Activated B cell treated with CpG ODN at 0.5 μM for 24 hours (primary cell): ENCODE measurements around the gene TEX48. TPM values are rescaled to one million over a fixed set of nuclear protein-coding genes. Genes with fewer than 3 reads are reported as not detected.
A peak's percentile ranks its signal among the peaks of the same experiment; 100 is the strongest.

Experiments used
- ATAC-seq: fragments of 200-7000 bp; cut with Tn5 transposase; one replicate; pipeline ENCODE4 v1.10.0; 2021; ENCODE audit warnings: low read depth, mild to moderate bottlenecking, moderate library complexity
- CTCF ChIA-PET: fragments of 350-600 bp; sonication (Branson Sonifier 250); formaldehyde crosslinking; loops from one replicate; lab custom pipeline; 2021; ENCODE audit warnings: antibody characterized with exemption; lab: Charles Lee
- POLR2A ChIA-PET: fragments of 350-600 bp; sonication (Branson Sonifier 250); formaldehyde crosslinking; loops from one replicate; lab custom pipeline; 2021; ENCODE audit warnings: antibody characterized with exemption; lab: Charles Lee
- DNase-seq: peaks from one replicate; pipeline ENCODE4 v3.0.0; 2022
- H3K27ac Mint-ChIP-seq: one replicate; pipeline ENCODE4 v1.8.0; 2020; ENCODE audit warnings: mixed read lengths
- H3K27me3 Mint-ChIP-seq: one replicate; pipeline ENCODE4 v1.8.0; 2021; ENCODE audit warnings: mixed read lengths
- H3K36me3 Mint-ChIP-seq: one replicate; pipeline ENCODE4 v1.8.0; 2021; ENCODE audit warnings: low read depth, mixed read lengths
- H3K4me1 Mint-ChIP-seq: one replicate; pipeline ENCODE4 v1.8.0; 2021; ENCODE audit warnings: mixed read lengths
- H3K4me3 Mint-ChIP-seq: one replicate; pipeline ENCODE4 v1.8.0; 2020; ENCODE audit warnings: mild to moderate bottlenecking, mixed read lengths
- H3K9me3 Mint-ChIP-seq: one replicate; pipeline ENCODE4 v1.8.0; 2020; ENCODE audit warnings: mixed read lengths
- CTCF ChIP-seq: fragments of 200-600 bp; IDR thresholded peaks from one replicate; pipeline ENCODE4 v1.8.0; 2022; ENCODE audit warnings: antibody characterized with exemption, mild to moderate bottlenecking
- intact Hi-C: fragments of 100-400 bp; cut with micrococcal nuclease; formaldehyde crosslinking; loops from one replicate; pipeline ENCODE4 v1.15.1; 2024
- total RNA-seq: library from RNA; stranded (reverse); gene quantifications from 2 replicates; pipeline ENCODE4 v1.2.3, GENCODE V29; 2022

TEX48 gene
- total RNA-seq, 1 donor from 2014 or later = not detected

- no peak overlapping the region for H3K4me3 Mint-ChIP-seq
- peak overlapping the region; percentile 74 for H3K27ac Mint-ChIP-seq
- no peak for ATAC-seq
- ChIA-PET CTCF (no interaction called here), POLR2A (no interaction called here)
- H3K36me3 Mint-ChIP-seq = peaks cover 87% of the 10 kb centered on the region
- TF ChIP-seq CTCF = no peak
- no peaks in the 10 kb centered on the region for H3K9me3 Mint-ChIP-seq
- peaks cover 10% of the 10 kb centered on the region for H3K4me1 Mint-ChIP-seq
- intact Hi-C loops = no loop called here
- no peaks in the 10 kb centered on the region for H3K27me3 Mint-ChIP-seq
- DNase-seq = no peak
Measured at GRCh38 chr9:114641967-114642366, 40.0 kb downstream of the TEX48 start.

- POLR2A ChIA-PET = no interaction called here
- no peak for TF ChIP-seq CTCF
- intact Hi-C loops = no loop called here
- Mint-ChIP-seq H3K9me3 (no peaks in the 10 kb centered on the region), H3K36me3 (peaks cover 84% of the 10 kb centered on the region), H3K4me1 (peaks cover 10% of the 10 kb centered on the region), H3K4me3 (no peak overlapping the region), H3K27me3 (no peaks in the 10 kb centered on the region), H3K27ac (no peak overlapping the region)
- ATAC-seq (no peak), DNase-seq (no peak)
- CTCF ChIA-PET = interaction anchor here (1.6 to 1.7 kb wide), 2 partner anchors 15 to 46 kb away, joined by 4 to 5 read pairs; no protein-coding TSS in a partner anchor
Measured at GRCh38 chr9:114638404-114638803, 43.6 kb downstream of the TEX48 start.

GRCh38 chr9:114634387-114634786, 47.6 kb downstream of the TEX48 start:
- no peak overlapping the region for H3K27ac Mint-ChIP-seq
- H3K4me1 Mint-ChIP-seq = no peaks in the 10 kb centered on the region
- no peaks in the 10 kb centered on the region for H3K9me3 Mint-ChIP-seq
- H3K27me3 Mint-ChIP-seq = no peaks in the 10 kb centered on the region
- ATAC-seq = no peak
- ChIA-PET CTCF (interaction anchor here (1.5 kb wide), 1 partner anchor 19 kb away, joined by 3 read pairs; no protein-coding TSS in a partner anchor), POLR2A (no interaction called here)
- peaks cover 94% of the 10 kb centered on the region for H3K36me3 Mint-ChIP-seq
- intact Hi-C loops = no loop called here
- DNase-seq = no peak
- H3K4me3 Mint-ChIP-seq = no peak overlapping the region
- TF ChIP-seq CTCF = no peak

GRCh38 chr9:114633438-114634089, 48.4 kb downstream of the TEX48 start:
- H3K36me3 Mint-ChIP-seq = peaks cover 94% of the 10 kb centered on the region
- ChIA-PET POLR2A (no interaction called here), CTCF (interaction anchor here (1.5 kb wide), 1 partner anchor 20 kb away, joined by 3 read pairs; no protein-coding TSS in a partner anchor)
- H3K9me3 Mint-ChIP-seq = no peaks in the 10 kb centered on the region
- no peak for TF ChIP-seq CTCF
- no peaks in the 10 kb centered on the region for H3K27me3 Mint-ChIP-seq
- no peak for ATAC-seq
- no peaks in the 10 kb centered on the region for H3K4me1 Mint-ChIP-seq
- intact Hi-C loops = no loop called here
- no peak for DNase-seq
- no peak overlapping the region for H3K4me3 Mint-ChIP-seq
- H3K27ac Mint-ChIP-seq = no peak overlapping the region

- intact Hi-C loops = no loop called here
- no peak overlapping the region for H3K4me3 Mint-ChIP-seq
- ChIA-PET CTCF (no interaction called here), POLR2A (interaction anchor here (0.6 kb wide), 1 partner anchor 40 kb away, joined by 3 read pairs; no protein-coding TSS in a partner anchor)
- TF ChIP-seq CTCF = no peak
- peaks cover 94% of the 10 kb centered on the region for H3K36me3 Mint-ChIP-seq
- H3K27ac Mint-ChIP-seq = no peak overlapping the region
- no peaks in the 10 kb centered on the region for H3K9me3 Mint-ChIP-seq
- DNase-seq = no peak
- H3K27me3 Mint-ChIP-seq = no peaks in the 10 kb centered on the region
- H3K4me1 Mint-ChIP-seq = no peaks in the 10 kb centered on the region
- no peak for ATAC-seq
Measured at GRCh38 chr9:114631166-114631565, 50.8 kb downstream of the TEX48 start.
